Ovary (tissue), 10 donors: Measurements from ENCODE around the gene CAMK2D. TPM values are rescaled to one million over a fixed set of nuclear protein-coding genes. Genes with fewer than 3 reads are reported as not detected.

Experiments used
- DNase-seq, 5 donors: peaks; one replicate each; pipeline ENCODE4 v3.0.0-alpha.2; 2019 to 2020
- H3K27ac ChIP-seq, 2 donors: fragments of 200-600 bp; one replicate each; pipeline versions ENCODE4 v1.5.1 to v1.8.0; 2019 to 2022
- H3K27me3 ChIP-seq: fragments of 200-600 bp; one replicate; pipeline ENCODE4 v1.8.0; 2022
- H3K36me3 ChIP-seq: fragments of 200-600 bp; sonication (generic); one replicate; pipeline ENCODE4 v1.5.1; 2019
- H3K4me1 ChIP-seq: one replicate; pipeline ENCODE4 v1.8.1; 2013; ENCODE audit warnings: mild to moderate bottlenecking, moderate library complexity; ENCODE audit not compliant: insufficient read depth
- H3K4me3 ChIP-seq: fragments of 200-600 bp; sonication (generic); one replicate; pipeline ENCODE4 v1.5.1; 2017
- H3K9me3 ChIP-seq, 2 donors: fragments of 200-600 bp in 1 of 2; sonication (generic) in 1 of 2; one replicate each; pipeline versions ENCODE4 v1.5.1 to v1.8.1; 2013 to 2019; ENCODE audit warnings: mild to moderate bottlenecking in 1 of 2, moderate library complexity in 1 of 2
- EP300 ChIP-seq: sonication (generic); formaldehyde crosslinking; IDR thresholded peaks from one replicate; pipeline ENCODE4 v1.6.1; 2017; ENCODE audit warnings: antibody characterized with exemption
- POLR2A ChIP-seq: fragments of 450-650 bp; IDR thresholded peaks from one replicate; pipeline ENCODE4 v1.6.1; 2017; ENCODE audit warnings: antibody characterized with exemption, mild to moderate bottlenecking, moderate library complexity
- WGBS, 3 donors: extraction: QIAGEN DNeasy Blood & Tissue Kit in 1 of 3; methylation state at CpG; one replicate each; pipeline versions ENCODE4 v1.1.5 to v1.1.7; 2013 to 2017; 5-methylcytosine and 5-hydroxymethylcytosine counted together
- intact Hi-C, 4 donors: fragments of 100-400 bp; cut with DNase I; formaldehyde crosslinking; loops; one replicate each; pipeline versions ENCODE4 v1.11.0 to v1.15.1; 2022 to 2023
- long read RNA-seq, 3 donors: library from polyadenylated mRNA in 2 of 3; unstranded in 2 of 3; transcript quantifications; one replicate each; pipeline ENCODE4 v2.0.0 and lab custom pipeline, GENCODE V29; 2021 to 2026
- polyA plus RNA-seq, 2 donors: library from polyadenylated mRNA; stranded (reverse); fragments of 200-250 nt in 1 of 2; fragments of 350-450 nt in 1 of 2; fragmentation: Illumina TruSeq in 1 of 2; extraction: RNeasy Lipid Tissue Mini Kit (QIAGEN cat#74804) in 1 of 2; gene quantifications; one replicate each; pipeline ENCODE4 v1.2.3, GENCODE V29; 2013 to 2014
- total RNA-seq, 7 donors: library from RNA; depleted of rRNA in 2 of 7; stranded (reverse); fragments of >200 nt in 2 of 7; fragmentation: NEBNext Ultra II Directional in 3 of 7; extraction: Animal tissue kit (Norgen Biotek cat#: 25700) in 3 of 7; gene quantifications; one replicate each; pipeline versions ENCODE4 v1.1.0 to v1.2.4, GENCODE V29; 2016 to 2023
- TF ChIP-seq, protein P1 (sequence below), 3 donors: fragments of 450-650 bp in 2 of 3; fragments of 200-600 bp in 1 of 3; IDR thresholded peaks; one replicate each; pipeline versions ENCODE4 v1.5.1 to v1.8.0; 2016 to 2022; ENCODE audit warnings: antibody characterized with exemption in 3 of 3, mild to moderate bottlenecking in 1 of 3
- donor health status: DM: no; HTN: no; CAD: no; lungs with moderate emphysema.
- donor health status: DM: no; HTN: no; CAD: no.
- donor health status: Bipolar disorder and iron deficiency.
- donor health status: DM: yes; HTN: yes; CAD: no.
- donor health status: DM: no; HTN: no; CAD: no.
- donor health status: DM: yes; HTN: yes; CAD: no.

CAMK2D gene
- total RNA-seq = 10 to 100 TPM; 30.6 to 36.9 (median 32.5) TPM
- polyA plus RNA-seq = 10 to 100 TPM; 14.2 to 27.9 TPM
- long read RNA-seq, donor 1, full-length matches to known transcripts = 27 of 39 reads
- long read RNA-seq, donor 1, partial matches to known transcripts = 8 of 39 reads
- long read RNA-seq, donor 1, other reads (novel, unspliced or antisense) = 4 of 39 reads
- long read RNA-seq, donor 2, full-length matches to known transcripts = 4 of 4 reads
- long read RNA-seq, donor 2, partial matches to known transcripts = 0 of 4 reads
- long read RNA-seq, donor 2, other reads (novel, unspliced or antisense) = 0 of 4 reads
- long read RNA-seq, donor 3, full-length matches to known transcripts = 77 of 92 reads
- long read RNA-seq, donor 3, partial matches to known transcripts = 1 of 92 reads
- long read RNA-seq, donor 3, other reads (novel, unspliced or antisense) = 14 of 92 reads

DNA sequence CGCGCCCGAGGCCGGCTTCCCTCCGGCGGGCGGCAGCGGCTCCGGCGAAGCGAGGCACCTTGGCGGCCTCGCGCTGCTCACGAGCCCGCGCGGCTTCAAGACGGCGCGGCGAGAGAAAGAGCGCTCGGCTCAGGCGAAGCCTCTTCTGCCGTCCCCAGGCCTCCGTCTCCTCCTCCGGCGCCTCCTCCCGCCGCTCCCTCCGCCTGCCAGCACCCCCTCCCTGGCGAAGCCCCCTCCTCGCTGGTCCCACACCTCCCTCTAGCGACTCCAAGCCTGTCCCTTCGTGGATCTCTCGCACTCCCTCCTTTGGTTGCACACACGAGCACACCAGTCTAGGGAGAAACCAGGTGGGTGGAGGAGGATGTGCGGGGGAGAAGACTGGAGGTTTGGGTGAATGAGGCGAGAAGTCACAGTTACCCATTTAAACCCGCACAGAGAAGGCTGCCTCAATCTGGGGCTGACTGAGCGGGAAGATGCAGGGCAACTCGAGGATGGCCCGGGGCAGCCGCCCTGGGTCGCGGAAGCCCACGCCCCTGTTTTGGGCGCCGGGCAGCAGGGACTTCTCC is at the start of gene CAMK2D:
TSS of gene CAMK2D (minus strand) at position 119 of the 566 bp plus-strand sequence. CDS start 670 bp downstream, outside the sequence.
- Histone ChIP-seq H3K27me3 (no peaks in the 10 kb centered on the region), H3K9me3 (no peaks in the 10 kb centered on the region), H3K4me3 (peak within 1 kb of the TSS; percentile 84), H3K4me1 (peaks cover 1% of the 10 kb centered on the region), H3K27ac (peak within 1 kb of the TSS; percentile 99 to 100), H3K36me3 (no peaks in the 10 kb centered on the region)
- DNase-seq = peak; percentile 88 to 93 (median 90)
- TF ChIP-seq POLR2A (peak; percentile 45), EP300 (no peak)
- TF ChIP-seq, protein P1, sequence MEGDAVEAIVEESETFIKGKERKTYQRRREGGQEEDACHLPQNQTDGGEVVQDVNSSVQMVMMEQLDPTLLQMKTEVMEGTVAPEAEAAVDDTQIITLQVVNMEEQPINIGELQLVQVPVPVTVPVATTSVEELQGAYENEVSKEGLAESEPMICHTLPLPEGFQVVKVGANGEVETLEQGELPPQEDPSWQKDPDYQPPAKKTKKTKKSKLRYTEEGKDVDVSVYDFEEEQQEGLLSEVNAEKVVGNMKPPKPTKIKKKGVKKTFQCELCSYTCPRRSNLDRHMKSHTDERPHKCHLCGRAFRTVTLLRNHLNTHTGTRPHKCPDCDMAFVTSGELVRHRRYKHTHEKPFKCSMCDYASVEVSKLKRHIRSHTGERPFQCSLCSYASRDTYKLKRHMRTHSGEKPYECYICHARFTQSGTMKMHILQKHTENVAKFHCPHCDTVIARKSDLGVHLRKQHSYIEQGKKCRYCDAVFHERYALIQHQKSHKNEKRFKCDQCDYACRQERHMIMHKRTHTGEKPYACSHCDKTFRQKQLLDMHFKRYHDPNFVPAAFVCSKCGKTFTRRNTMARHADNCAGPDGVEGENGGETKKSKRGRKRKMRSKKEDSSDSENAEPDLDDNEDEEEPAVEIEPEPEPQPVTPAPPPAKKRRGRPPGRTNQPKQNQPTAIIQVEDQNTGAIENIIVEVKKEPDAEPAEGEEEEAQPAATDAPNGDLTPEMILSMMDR (IDR thresholded peaks at IDR 0.05) = peak; percentile 37 to 72 (median 59)
- intact Hi-C loops = loop anchor here in 3 of 4 donors (5.0 to 10.0 kb wide), 4 partner anchors 214 to 367 kb away; no protein-coding TSS in a partner anchor
- WGBS, 3 donors = 0 to 1% (median 0%) methylated on average over 40 to 50 of the region's 50 CpGs

DNA sequence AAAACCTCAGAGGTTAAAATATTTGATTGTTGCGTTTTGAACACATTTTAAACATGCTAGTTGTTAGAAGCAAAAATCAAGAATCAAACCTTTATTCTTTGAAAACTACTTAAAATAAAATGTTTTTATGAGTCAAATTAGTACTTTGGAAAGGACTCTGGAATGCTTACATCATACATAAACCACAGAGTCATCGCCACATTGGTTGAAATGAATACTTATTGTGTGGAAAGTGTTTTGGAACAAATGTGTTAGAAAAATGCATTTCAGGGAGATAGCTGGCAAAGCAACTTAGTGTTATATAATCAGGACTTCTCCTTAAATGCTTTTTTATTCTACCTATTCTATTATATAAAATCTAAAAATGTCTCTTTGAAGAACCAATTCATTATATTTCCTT is 49.4 kb upstream of the CAMK2D start:
- Histone ChIP-seq H3K9me3 (no peaks in the 10 kb centered on the region), H3K27ac (no peak overlapping the region), H3K4me3 (no peak overlapping the region), H3K27me3 (no peaks in the 10 kb centered on the region), H3K36me3 (no peaks in the 10 kb centered on the region), H3K4me1 (no peaks in the 10 kb centered on the region)
- DNase-seq = no peak
- TF ChIP-seq, protein P1 (IDR thresholded peaks at IDR 0.05) = no peak
- TF ChIP-seq EP300 = no peak
- no peak for TF ChIP-seq POLR2A
- WGBS, 3 donors = 30 to 38% (median 31%) methylated on average over 2 of the region's 2 CpGs
- intact Hi-C loops = no loop called here

DNA sequence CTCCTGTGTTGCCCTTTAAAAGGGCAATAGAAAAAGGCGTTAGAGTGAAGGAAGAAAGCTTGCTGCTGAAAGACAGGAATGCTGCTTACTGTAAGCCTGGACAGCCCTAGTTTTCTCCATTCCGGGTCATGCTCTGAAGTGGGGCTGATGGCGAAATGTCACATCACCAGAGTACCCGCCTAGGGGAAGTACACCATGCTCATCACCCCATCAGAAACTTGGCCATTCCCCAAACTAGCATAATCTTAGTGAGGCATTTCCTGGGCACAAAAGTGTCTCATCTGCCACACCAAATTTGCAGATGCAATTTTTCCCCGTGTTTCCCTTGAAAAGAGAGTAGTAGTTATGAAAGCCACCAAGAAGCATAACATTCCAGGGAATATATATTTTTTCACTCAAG is 47.8 kb upstream of the CAMK2D start:
- intact Hi-C loops = no loop called here

GRCh38 chr4:113806850-113807249 is 45.3 kb upstream of the CAMK2D start:
- Histone ChIP-seq H3K27me3 (no peaks in the 10 kb centered on the region), H3K36me3 (no peaks in the 10 kb centered on the region)

More for the DNA sequence above, 47.8 kb upstream of the CAMK2D start:
- Histone ChIP-seq H3K27me3 (no peaks in the 10 kb centered on the region), H3K36me3 (no peaks in the 10 kb centered on the region), H3K9me3 (no peaks in the 10 kb centered on the region), H3K4me3 (no peak overlapping the region), H3K27ac (no peak overlapping the region), H3K4me1 (no peaks in the 10 kb centered on the region)
- TF ChIP-seq, protein P1 (IDR thresholded peaks at IDR 0.05) = no peak
- TF ChIP-seq EP300 = no peak
- no peak for TF ChIP-seq POLR2A
- WGBS, 3 donors = 82 to 85% (median 82%) methylated on average over 5 of the region's 5 CpGs
- no peak for DNase-seq

More at GRCh38 chr4:113806850-113807249, 45.3 kb upstream of the CAMK2D start:
- TF ChIP-seq, protein P1 (IDR thresholded peaks at IDR 0.05) = no peak
- no peak for TF ChIP-seq POLR2A
- TF ChIP-seq EP300 = no peak
- Histone ChIP-seq H3K4me1 (no peaks in the 10 kb centered on the region), H3K27ac (no peak overlapping the region), H3K9me3 (peaks cover 0 to 3% of the 10 kb centered on the region in 2 donors), H3K4me3 (no peak overlapping the region)
- DNase-seq = no peak
- intact Hi-C loops = no loop called here
